GM18505 (cell line): ENCODE results near the gene MMD2.
A peak's percentile ranks its signal among the peaks of the same experiment; 100 is the strongest.
"Not testable (repeated sequence)": the region's sequence is repeated elsewhere in the genome, so short reads cannot be mapped to it uniquely, and the experiment has no call there.

ENCODE experiments used
- ATAC-seq: cut with Tn5 transposase; IDR thresholded peaks from one replicate; pipeline ENCODE4 v1.9.1; 2021; ENCODE audit not compliant: unreplicated experiment
- POLR2A ChIP-seq: IDR thresholded peaks from 4 replicates; pipeline ENCODE4 v1.6.1; 2011; ENCODE audit warnings: borderline replicate concordance; ENCODE audit not compliant: insufficient read depth, insufficient read length; ENCODE audit errors: extremely low read depth

MMD2 gene

DNA sequence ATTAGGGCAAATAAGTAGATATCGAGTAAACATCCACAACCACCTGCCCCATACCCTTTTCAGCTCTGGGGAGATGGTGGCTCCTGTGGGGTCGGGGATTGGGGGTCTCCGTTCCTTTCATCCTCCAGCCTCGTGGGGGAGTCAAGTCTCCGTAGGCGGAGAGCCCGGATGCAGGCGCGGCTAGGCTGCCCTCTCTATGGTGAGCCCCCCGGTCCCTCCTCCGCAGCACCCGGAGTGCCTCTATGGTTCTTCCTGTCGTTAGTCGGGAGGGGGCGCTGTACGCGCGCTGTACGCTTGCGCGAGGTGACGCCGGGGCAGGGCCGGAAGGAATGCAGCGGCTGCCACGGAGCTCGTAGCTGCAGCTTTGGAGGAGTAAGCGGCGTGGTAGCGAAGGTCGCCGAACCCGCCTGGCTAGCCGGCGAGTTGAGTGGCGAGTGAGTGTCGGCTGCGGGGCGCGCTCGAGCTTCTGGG, 14.8 kb upstream of the MMD2 start:
- ATAC-seq = peak; percentile 90
- peak; percentile 81 for TF ChIP-seq POLR2A

DNA sequence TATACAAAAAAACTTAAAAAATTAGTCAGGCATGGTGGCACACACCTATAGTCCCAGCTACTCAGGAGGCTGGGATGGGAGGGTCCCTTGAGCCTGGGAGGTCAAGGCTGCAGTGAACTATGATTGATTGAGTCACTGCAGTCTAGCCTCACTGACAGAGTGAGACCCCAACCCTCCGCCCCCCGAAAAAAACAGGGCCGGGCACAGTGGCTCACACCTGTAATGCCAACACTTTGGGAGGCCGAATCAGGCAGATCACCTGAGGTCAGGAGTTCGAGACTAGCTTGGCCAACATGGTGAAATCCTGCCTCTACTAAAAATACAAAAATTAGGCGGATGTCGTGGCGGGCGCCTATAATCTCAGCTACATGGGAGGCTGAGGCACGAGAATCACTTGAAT, 13.5 kb upstream of the MMD2 start:
- not testable (repeated sequence) for ATAC-seq

DNA sequence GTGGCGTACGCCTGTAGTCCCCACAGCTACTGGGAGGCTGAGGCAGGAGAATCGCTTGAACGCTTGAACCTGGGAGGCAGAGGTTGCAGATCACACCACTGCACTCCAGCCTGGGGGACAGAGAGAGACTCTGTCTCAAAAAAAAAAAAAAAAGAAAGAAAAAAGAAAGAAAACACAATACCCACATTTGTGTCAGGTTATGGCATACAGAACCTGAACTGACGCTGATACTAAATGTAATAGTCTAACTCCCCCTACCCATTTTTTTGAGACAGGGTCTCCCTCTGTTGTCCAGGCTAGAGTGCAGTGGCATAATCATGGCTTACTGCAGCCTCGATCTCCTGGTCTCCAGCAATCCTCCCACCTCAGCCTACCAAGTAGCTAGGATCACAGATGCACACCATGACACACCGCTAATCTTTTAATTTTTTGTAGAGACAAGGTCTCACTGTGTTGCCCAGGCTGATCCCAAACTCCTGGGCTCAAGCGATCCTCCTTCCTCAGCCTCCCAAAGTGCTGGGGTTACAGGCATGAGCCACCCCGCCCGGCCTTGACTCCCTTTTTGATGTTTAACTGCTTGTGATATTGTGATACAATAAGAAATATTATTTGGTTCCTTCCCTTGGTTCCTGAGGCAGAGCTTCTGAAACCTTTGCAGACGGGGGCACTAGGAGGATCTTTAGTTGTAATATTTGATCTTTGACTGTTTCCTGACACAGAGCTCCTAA, 6.5 kb upstream of the MMD2 start:
- no peak for TF ChIP-seq POLR2A

DNA sequence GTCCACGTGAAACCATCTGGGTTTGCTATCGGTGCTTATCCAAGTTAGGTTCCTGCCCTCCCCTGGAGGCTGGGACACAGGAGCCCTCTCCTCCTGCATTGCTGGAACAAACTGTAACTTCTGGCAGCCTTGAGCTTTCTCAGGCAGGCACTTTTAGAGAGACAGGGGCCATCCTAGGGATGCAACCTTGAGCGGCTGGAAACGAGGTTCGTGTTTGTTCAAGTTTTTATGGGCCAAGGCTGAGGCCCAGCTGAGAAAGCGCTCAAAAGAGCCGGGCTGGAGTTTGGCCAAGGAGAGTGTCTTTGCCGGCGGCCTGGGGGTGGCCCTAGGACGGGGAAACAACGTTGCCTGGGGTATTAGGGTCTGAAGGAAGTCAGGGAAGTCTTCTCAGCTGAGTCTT, 5.5 kb upstream of the MMD2 start:
- no peak for ATAC-seq

More for the DNA sequence above, 6.5 kb upstream of the MMD2 start:
- no peak for ATAC-seq

DNA sequence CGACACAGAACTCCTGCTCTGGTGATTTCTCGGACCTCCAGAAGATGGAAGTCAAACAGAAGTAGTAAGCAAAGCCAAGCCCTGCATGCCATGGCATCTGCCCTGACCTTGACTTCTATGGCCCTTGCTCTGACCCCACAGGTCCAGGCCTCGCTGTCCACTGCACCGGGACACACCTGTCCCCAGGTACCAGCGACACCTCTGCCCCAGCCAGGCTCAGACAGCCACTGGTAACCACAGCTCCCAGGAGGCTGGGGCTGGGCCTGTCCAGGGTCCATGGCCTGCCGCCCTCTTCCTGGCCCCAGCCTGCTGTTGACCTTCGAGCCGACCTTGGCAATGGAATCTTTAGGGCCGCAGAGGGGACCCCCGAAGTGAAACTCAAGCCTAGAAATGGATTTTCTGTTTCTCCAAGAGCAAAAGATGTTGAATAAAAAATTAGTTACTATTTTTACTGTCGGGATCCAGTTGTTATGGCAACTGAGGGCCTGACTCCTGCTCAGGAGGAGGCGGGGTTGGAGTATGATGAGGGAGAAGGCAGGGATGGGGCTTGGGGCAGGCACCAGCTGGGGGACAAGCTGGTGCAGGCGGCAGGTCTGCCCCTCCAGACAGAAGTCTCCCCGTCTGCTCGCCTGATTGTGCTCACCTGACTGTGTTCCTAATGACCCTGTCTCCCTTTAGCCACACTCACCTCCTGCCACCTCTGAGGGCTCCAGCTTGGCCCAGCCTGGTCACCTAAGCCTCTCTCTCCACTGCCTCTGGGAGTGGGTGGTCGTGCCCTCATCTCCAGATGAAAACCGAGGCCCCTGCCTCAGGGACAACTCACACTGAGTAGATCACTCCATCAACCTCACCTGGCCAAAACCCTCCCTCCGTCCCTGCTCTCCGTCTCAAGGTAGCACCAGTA, 4.1 kb upstream of the MMD2 start:
- no peak for ATAC-seq
- no peak for TF ChIP-seq POLR2A

More for the DNA sequence above, 5.5 kb upstream of the MMD2 start:
- no peak for TF ChIP-seq POLR2A

DNA sequence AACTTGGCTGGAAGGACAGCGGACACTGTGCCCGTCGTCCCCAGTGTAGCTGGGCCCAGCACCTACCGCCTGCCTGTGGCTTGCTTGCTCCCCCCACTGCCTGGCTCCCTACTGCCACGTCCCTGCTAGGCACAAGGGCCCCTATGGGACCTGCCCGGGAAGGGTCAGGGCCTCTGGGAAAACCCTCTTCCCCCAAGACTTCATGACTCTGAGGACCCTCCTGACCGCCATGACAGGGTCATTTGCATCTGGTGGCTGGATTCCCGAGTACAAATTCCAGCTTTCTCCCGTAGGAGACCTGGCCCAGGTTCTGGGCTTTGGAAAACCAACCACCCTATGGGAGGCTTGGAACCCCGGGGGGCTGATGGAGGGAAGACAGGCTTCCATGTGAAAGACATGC, 1.4 kb upstream of the MMD2 start:
- no peak for TF ChIP-seq POLR2A
- ATAC-seq = no peak

DNA sequence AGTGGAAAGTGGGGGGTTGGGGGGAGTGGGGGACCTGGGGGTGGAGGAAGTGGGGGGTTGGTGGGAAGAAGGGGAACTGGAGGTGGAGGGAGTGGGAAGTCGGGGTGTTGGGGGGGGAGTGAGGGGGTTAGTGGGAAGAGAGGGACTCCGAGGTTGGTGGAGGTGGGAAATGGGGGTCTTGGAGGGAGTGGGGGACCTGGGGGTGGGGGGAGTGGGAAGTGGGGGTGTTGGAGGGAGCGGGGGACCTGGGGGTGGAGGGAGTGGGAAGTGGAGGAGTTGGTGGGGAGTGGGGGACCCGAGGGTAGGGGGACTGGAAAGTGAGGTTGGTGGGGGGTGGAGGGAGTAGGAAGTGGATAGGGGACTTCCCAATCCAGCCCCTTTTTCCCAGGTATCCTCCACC, 906 bp upstream of the MMD2 start:
- TF ChIP-seq POLR2A = no peak

DNA sequence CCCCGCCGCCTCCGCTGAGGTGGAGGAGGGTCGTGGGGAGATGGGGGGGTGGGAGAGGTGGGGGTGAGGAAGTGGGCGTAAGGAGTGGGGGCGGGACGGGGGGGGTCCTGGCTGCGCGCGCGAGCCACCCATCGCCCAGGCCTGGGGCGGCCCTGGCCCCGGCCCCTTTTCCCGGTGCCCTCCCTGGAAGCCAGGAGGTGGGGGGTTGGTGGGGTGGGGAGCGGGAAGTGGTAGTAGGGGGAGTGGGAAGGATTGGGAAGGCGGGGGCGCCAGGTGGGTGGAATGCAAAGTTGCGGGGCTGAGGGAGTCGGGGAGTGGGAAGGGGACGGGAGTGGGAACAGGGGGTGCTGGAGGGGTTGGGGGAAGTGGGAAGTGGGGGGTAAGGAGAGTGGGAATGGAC, 319 bp upstream of the MMD2 start:
- TF ChIP-seq POLR2A = no peak
- ATAC-seq = no peak

More for the DNA sequence above, 906 bp upstream of the MMD2 start:
- ATAC-seq = no peak

DNA sequence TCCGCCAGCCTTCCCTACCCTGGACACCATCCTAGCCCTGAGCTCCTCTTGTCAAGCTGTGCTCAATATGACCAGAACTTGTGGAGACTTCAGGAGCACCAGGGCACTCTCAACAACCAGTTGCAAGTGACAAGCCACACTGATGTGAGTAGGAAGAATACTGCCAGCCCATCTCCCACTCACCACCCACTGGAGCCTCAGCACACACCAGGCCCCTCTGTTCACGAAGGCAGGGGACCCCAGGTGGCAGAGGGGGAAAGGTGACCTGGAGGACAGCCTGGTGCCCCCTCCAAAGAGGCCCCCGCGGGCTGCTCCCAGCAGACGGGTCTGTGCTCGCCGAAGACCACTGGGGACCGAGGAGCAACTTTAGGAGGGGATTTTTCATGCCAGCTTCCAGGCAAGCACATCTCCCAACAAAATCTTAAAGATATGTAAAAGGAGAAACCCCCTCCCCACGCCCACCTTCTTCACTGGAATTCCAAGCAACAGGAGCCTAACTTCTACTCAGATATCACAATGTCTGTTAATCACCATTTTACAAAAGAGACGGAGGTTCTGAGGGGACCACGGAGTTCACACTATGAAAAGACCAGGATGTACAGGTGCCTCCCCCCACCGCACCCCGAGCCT, 1.0 kb downstream of the MMD2 start:
- no peak for ATAC-seq
- no peak for TF ChIP-seq POLR2A

DNA sequence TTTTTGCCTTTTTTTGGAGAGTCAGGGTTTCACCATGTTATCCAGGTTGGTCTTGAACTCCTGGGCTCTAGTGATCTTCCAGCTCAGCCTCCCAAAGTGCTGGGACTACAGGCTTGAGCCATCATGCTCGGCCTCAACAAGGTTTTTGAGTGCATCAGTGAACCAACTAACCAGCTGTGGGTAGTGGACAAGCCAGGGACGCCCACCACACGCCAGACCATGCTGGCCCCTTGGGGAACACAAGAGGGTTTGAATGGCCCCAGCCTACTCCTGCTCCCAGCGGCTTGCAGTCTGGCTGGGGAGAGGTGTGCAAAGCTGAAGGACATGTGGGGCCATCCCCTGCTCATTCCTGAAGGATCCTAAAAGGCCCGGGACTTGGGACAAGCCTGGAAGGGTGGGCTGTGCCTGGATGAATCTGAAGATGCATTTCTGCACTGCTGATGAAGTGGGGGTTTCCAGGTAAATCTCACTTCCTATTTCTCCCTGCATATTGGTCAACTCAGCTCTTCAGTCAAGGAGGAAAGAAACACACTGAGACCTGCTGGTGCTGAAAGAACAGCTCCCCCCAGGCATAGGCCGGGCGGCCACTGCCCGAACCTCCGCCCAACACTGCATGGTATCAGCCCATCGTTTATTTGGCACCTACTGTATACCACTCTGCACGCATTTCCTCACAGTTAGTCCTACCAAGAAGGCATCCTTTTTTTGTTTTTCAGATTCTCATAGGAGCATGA, 6.9 kb downstream of the MMD2 start:
- TF ChIP-seq POLR2A = no peak
- no peak for ATAC-seq

DNA sequence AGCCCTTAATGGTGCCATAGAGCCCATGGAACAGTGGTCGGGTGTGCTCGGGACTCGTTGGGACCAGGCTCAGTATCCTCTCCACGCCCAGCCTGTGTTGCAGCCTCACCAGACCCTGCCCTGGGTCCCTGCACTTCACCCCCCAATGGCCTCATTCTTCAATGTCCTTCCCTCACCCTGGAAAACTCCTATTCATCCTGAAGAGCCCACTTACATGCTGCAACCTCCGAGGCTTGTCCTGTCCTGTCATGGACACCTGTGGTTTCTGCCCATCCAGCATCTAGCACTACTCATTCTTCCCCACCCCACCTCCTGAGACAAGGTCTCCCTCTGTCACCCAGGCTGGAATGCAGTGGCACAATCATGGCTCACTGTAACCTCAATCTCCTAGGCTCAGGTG, 7.7 kb downstream of the MMD2 start:
- no peak for TF ChIP-seq POLR2A
- ATAC-seq = no peak

DNA sequence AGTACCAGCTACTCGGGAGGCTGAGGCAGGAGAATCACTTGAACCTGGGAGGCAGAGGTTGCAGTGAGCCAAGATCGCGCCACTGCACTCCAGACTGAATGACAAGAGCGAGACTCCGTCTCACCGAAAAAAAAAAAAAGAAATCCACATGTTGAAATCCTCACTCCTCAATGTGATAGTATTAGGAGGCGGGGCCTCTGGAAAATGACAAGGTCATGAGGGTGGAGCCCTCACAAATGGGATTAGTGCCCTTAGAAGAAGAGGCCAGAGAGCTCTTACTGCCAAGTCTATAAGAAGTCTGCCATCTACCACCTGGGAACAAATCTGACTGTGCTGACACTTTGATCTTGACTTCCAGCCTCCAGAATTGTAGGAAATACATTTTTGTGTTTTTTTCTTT, 10.6 kb downstream of the MMD2 start:
- TF ChIP-seq POLR2A = no peak
- no peak for ATAC-seq

DNA sequence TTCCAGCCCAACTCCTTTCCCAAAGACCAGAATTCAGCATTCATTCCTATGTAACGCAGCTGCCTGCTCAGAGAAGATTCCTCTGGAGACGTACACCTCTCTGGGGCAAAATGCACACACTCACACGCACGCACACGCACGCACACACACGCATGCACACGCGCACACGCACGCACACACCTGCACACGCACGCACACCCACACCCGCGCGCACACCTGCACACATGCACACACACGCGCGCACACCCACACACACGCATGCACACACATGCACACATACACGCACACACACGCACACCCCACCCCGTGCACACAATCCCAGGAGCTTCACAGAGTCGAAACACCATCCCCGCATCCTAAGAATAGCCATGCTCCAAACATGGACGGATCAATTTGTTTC, 13.0 kb downstream of the MMD2 start:
- ATAC-seq = no peak
- TF ChIP-seq POLR2A = no peak
